SHP77 treated with DMSO at 0.1 percent for 48 hours (cell line): ENCODE measurements around the gene FAM184B.

Source experiments
- DNase-seq: peaks from one replicate; lab custom pipeline; 2025; lab: John Stamatoyannopoulos, UW

Gene FAM184B

GRCh38 chr4:17635056-17635455 lies 146.4 kb downstream of the FAM184B start:
- no peak for DNase-seq

GRCh38 chr4:17633600-17633999 lies 147.8 kb downstream of the FAM184B start:
- no peak for DNase-seq

GRCh38 chr4:17630228-17630627 lies 151.2 kb downstream of the FAM184B start:
- DNase-seq, result no peak

- DNase-seq, result no peak
Observed at GRCh38 chr4:17624821-17625220, 156.6 kb downstream of the FAM184B start.

GRCh38 chr4:17623451-17624001 lies 157.9 kb downstream of the FAM184B start:
- no peak for DNase-seq

GRCh38 chr4:17619416-17620105 lies 161.9 kb downstream of the FAM184B start:
- no peak for DNase-seq

- no peak for DNase-seq
Observed at GRCh38 chr4:17618926-17619325, 162.5 kb downstream of the FAM184B start.

GRCh38 chr4:17616283-17616682 lies 165.1 kb downstream of the FAM184B start:
- DNase-seq, result no peak

- DNase-seq, result peak; percentile 35
Observed at GRCh38 chr4:17614416-17615299, 166.8 kb downstream of the FAM184B start, which contains the start of gene MED28. TSS of gene MED28 (plus strand) at chr4:17614641. CDS start at chr4:17614655, 14 bp downstream.

- DNase-seq, result peak; percentile 8
Observed at GRCh38 chr4:17613761-17614415, 167.5 kb downstream of the FAM184B start.

GRCh38 chr4:17605236-17605635 lies 176.2 kb downstream of the FAM184B start:
- no peak for DNase-seq

- DNase-seq, result no peak
Observed at GRCh38 chr4:17599826-17600225, 181.6 kb downstream of the FAM184B start.

GRCh38 chr4:17597517-17597916 lies 183.9 kb downstream of the FAM184B start:
- DNase-seq, result no peak

- DNase-seq, result no peak
Observed at GRCh38 chr4:17595471-17596005, 185.9 kb downstream of the FAM184B start.

- DNase-seq, result no peak
Observed at GRCh38 chr4:17589355-17589754, 192.1 kb downstream of the FAM184B start.

GRCh38 chr4:17587094-17587822 lies 194.2 kb downstream of the FAM184B start:
- no peak for DNase-seq

GRCh38 chr4:17584521-17585213 lies 196.8 kb downstream of the FAM184B start:
- DNase-seq, result no peak

GRCh38 chr4:17583941-17584340 lies 197.5 kb downstream of the FAM184B start:
- no peak for DNase-seq

- no peak for DNase-seq
Observed at GRCh38 chr4:17583276-17583675, 198.1 kb downstream of the FAM184B start.

GRCh38 chr4:17580969-17581368 lies 200.5 kb downstream of the FAM184B start:
- DNase-seq, result no peak
